GM10266 (cell line): ENCODE results near the gene ZNF740.
A peak's percentile ranks its signal among the peaks of the same experiment; 100 is the strongest.

Source experiments
- DNase-seq: peaks from one replicate; pipeline ENCODE4 v3.0.0; 2012; ENCODE audit errors: extremely low spot score
- CTCF ChIP-seq: IDR thresholded peaks from 2 replicates; pipeline ENCODE4 v1.5.1; 2012; ENCODE audit warnings: mild to moderate bottlenecking, low read depth; ENCODE audit not compliant: control insufficient read depth, insufficient read depth; ENCODE audit errors: missing control alignments

Gene ZNF740

GRCh38 chr12:53231921-53232645, 51.6 kb downstream of the ZNF740 start, which contains the start of gene RARG:
Gene RARG (minus strand): TSS chr12:53232209. CDS start chr12:53227545, 4,664 bp downstream.
- DNase-seq = peak; percentile 62
- TF ChIP-seq CTCF = no peak

GRCh38 chr12:53232646-53233461, 52.3 kb downstream of the ZNF740 start:
- no peak for DNase-seq
- TF ChIP-seq CTCF = no peak

GRCh38 chr12:53233671-53234121, 53.2 kb downstream of the ZNF740 start:
- TF ChIP-seq CTCF = no peak

GRCh38 chr12:53234271-53234914, 53.9 kb downstream of the ZNF740 start:
- TF ChIP-seq CTCF = no peak
- DNase-seq = no peak

More at GRCh38 chr12:53233671-53234121, 53.2 kb downstream of the ZNF740 start:
- DNase-seq = no peak

- DNase-seq = no peak
- no peak for TF ChIP-seq CTCF
Observed at GRCh38 chr12:53235164-53235563, 54.6 kb downstream of the ZNF740 start.

- no peak for DNase-seq
Observed at GRCh38 chr12:53235742-53236442, 55.4 kb downstream of the ZNF740 start.

More at GRCh38 chr12:53235742-53236442, 55.4 kb downstream of the ZNF740 start:
- TF ChIP-seq CTCF = no peak
